Measurements from ENCODE around the gene ZSWIM3. TPM values are rescaled to one million over a fixed set of nuclear protein-coding genes. Genes with fewer than 3 reads are reported as not detected.

ZSWIM3 gene
- total and polyA plus RNA-seq, 2 of the 13 experiments (the other 11 are each of a cell fraction or from before 2014, with no cell fraction given): 5.2 to 5.8 TPM

DNA sequence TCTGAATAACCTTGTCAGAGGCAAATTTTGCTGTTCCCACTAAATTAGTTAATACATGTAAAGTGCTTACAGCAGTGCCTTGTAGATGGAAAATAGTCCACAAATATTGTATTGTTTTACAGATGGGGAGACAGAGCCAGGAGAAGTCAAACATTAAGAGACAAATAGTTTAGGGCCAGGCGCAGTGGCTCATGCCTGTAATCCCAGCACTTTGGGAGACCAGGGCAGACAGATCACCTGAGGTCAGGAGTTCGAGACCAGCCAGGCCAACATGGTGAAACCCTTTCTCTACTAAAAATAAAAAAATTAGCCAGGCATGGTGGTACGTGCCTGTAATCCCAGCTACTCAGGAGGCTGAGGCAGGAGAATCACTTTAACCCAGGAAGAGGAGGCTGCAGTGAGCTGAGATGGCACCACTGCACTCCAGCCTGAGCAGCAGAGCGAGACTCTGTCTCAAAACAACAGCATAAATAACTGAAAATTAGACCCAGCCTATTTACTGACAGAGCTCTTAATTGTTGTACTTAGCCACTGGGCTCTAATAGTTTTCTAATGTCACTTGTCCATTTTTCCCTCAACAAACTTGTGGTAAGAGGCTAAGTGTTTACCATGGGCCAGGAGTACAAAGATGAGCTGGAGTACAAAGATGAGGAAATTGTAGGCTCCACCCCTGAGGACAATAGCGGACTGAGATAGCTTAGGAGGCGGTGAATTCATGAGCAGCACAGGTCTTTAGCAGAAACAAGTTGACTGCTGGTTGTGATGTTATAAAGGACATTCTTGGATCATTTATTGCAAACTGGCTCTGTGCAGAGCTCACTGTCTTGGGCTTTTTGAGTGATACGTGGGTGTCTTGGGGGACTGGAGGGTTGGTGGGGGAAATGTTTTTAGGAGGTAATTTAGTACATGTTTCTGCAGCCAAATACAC, 6.4 kb downstream of the ZSWIM3 start (continued):
- TF ChIP-seq ZNF646 (CRISPR knock-in tag; IDR thresholded peaks at IDR 0.05) (no peak), MAFG (CRISPR knock-in tag; IDR thresholded peaks at IDR 0.05) (no peak), SP4 (CRISPR knock-in tag; IDR thresholded peaks at IDR 0.05) (0 out of 2 replicates have a peak, but pooled peaks have one; percentile 14), FOXO1 (CRISPR knock-in tag; IDR thresholded peaks at IDR 0.05) (peak; percentile 94), TFDP1 (CRISPR knock-in tag; IDR thresholded peaks at IDR 0.05; ENCODE audit: borderline replicate concordance) (no peak), LCORL (IDR thresholded peaks at IDR 0.05) (no peak), LCORL (CRISPR knock-in tag; IDR thresholded peaks at IDR 0.05) (peak; percentile 47; the same call in 1 of the 2 replicates), ZNF512B (CRISPR knock-in tag; IDR thresholded peaks at IDR 0.05; ENCODE audit: borderline replicate concordance) (no peak), SYNCRIP (IDR thresholded peaks at IDR 0.05; ENCODE audit: insufficient read depth, low read depth, low read length) (no peak), ZBTB49 (CRISPR knock-in tag; IDR thresholded peaks at IDR 0.05; ENCODE audit: borderline replicate concordance) (no peak)
- TF ChIP-seq, protein P1, sequence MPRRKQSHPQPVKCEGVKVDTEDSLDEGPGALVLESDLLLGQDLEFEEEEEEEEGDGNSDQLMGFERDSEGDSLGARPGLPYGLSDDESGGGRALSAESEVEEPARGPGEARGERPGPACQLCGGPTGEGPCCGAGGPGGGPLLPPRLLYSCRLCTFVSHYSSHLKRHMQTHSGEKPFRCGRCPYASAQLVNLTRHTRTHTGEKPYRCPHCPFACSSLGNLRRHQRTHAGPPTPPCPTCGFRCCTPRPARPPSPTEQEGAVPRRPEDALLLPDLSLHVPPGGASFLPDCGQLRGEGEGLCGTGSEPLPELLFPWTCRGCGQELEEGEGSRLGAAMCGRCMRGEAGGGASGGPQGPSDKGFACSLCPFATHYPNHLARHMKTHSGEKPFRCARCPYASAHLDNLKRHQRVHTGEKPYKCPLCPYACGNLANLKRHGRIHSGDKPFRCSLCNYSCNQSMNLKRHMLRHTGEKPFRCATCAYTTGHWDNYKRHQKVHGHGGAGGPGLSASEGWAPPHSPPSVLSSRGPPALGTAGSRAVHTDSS (CRISPR knock-in tag; conservative IDR thresholded peaks at IDR 0.05): no peak

Measured in HepG2 (cell line).